GM18909 (cell line): ENCODE results near the gene CUEDC2.

Experiments used
- ATAC-seq: cut with Tn5 transposase; IDR thresholded peaks from one replicate; pipeline ENCODE4 v1.9.1; 2021; ENCODE audit warnings: mild to moderate bottlenecking; ENCODE audit not compliant: unreplicated experiment, poor library complexity

CUEDC2 gene

GRCh38 chr10:102375867-102376266 lies 56.5 kb downstream of the CUEDC2 start:
- ATAC-seq, result no peak

- ATAC-seq, result no peak
These were observed 57.1 kb downstream of the CUEDC2 start for GRCh38 chr10:102375250-102375649.
